ENCODE measurements around the gene C16orf95.

C16orf95 gene

GRCh38 chr16:87316450-87316922 is 706 bp downstream of the C16orf95 start:
- DNase-seq (ENCODE audit: low read depth in 2 of 2) = no peak

GRCh38 chr16:87314990-87315420 is 2.2 kb downstream of the C16orf95 start:
- DNase-seq (ENCODE audit: low read depth in 2 of 2) = no peak

- no peak for DNase-seq (ENCODE audit: low read depth in 2 of 2)
Measured at GRCh38 chr16:87312008-87312407, 5.2 kb downstream of the C16orf95 start.

- no peak for DNase-seq (ENCODE audit: low read depth in 2 of 2)
Measured at GRCh38 chr16:87311387-87311786, 5.8 kb downstream of the C16orf95 start.

- no peak for DNase-seq (ENCODE audit: low read depth in 2 of 2)
Measured at GRCh38 chr16:87310610-87311009, 6.6 kb downstream of the C16orf95 start.

- no peak for DNase-seq (ENCODE audit: low read depth in 2 of 2)
Measured at GRCh38 chr16:87309620-87310525, 7.3 kb downstream of the C16orf95 start.

GRCh38 chr16:87308826-87309225 is 8.4 kb downstream of the C16orf95 start:
- no peak for DNase-seq (ENCODE audit: low read depth in 2 of 2)

GRCh38 chr16:87306516-87306915 is 10.7 kb downstream of the C16orf95 start:
- DNase-seq (ENCODE audit: low read depth in 2 of 2) = no peak

GRCh38 chr16:87305505-87306391 is 11.4 kb downstream of the C16orf95 start:
- DNase-seq (ENCODE audit: low read depth in 2 of 2) = no peak

- no peak for DNase-seq (ENCODE audit: low read depth in 2 of 2)
Measured at GRCh38 chr16:87304951-87305350, 12.2 kb downstream of the C16orf95 start.

- DNase-seq (ENCODE audit: low read depth in 2 of 2) = no peak
Measured at GRCh38 chr16:87303962-87304521, 13.2 kb downstream of the C16orf95 start.

- DNase-seq (ENCODE audit: low read depth in 2 of 2) = no peak
Measured at GRCh38 chr16:87303431-87303930, 13.7 kb downstream of the C16orf95 start.

GRCh38 chr16:87298857-87299465 is 18.2 kb downstream of the C16orf95 start:
- no peak for DNase-seq (ENCODE audit: low read depth in 2 of 2)

- DNase-seq (ENCODE audit: low read depth in 2 of 2) = peak in 1 of 2 donors; percentile 5
Measured at GRCh38 chr16:87297918-87298631, 19.1 kb downstream of the C16orf95 start.

- no peak for DNase-seq (ENCODE audit: low read depth in 2 of 2)
Measured at GRCh38 chr16:87297407-87297806, 19.8 kb downstream of the C16orf95 start.

- no peak for DNase-seq (ENCODE audit: low read depth in 2 of 2)
Measured at GRCh38 chr16:87295661-87296531, 21.3 kb downstream of the C16orf95 start.

- DNase-seq (ENCODE audit: low read depth in 2 of 2) = no peak
Measured at GRCh38 chr16:87295259-87295658, 21.9 kb downstream of the C16orf95 start.

- no peak for DNase-seq (ENCODE audit: low read depth in 2 of 2)
Measured at GRCh38 chr16:87293990-87294389, 23.2 kb downstream of the C16orf95 start.

- no peak for DNase-seq (ENCODE audit: low read depth in 2 of 2)
Measured at GRCh38 chr16:87291944-87292343, 25.2 kb downstream of the C16orf95 start.

Measured in stimulated activated CD8-positive, alpha-beta memory T cell treated with anti-CD3 and anti-CD28 coated beads, Interleukin-7, amount 100 ng/mL, for 4 hours (primary cell).